H1 (cell line): ENCODE measurements around the gene IMPG2. TPM values are rescaled to one million over a fixed set of nuclear protein-coding genes. Genes with fewer than 3 reads are reported as not detected.

ENCODE experiments used
- HDAC2 ChIP-seq, 2 experiments: fragments of 300-600 bp in 1 of 2; sonication (generic) in 1 of 2; IDR thresholded peaks; 2 replicates each; pipeline ENCODE4 v1.6.1; 2011 to 2012; ENCODE audit warnings: low read depth in 2 of 2, low read length in 2 of 2, mild to moderate bottlenecking in 2 of 2, moderate library complexity in 2 of 2, borderline replicate concordance in 1 of 2, inconsistent platforms in 1 of 2
- polyA plus RNA-seq, 7 experiments: library from polyadenylated mRNA; depleted of rRNA in 3 of 7; stranded (reverse) in 5 of 7; unstranded in 2 of 7; fragments of >200 nt in 5 of 7; fragments of 200-250 nt in 2 of 7; gene quantifications; 1 replicate in 5 of 7; 2 replicates in 1 of 7; 4 replicates in 1 of 7; pipeline versions ENCODE4 v1.2.1 to v1.2.3, GENCODE V29; 2011 to 2013; ENCODE audit warnings: missing spikeins in 2 of 7, mixed read lengths in 2 of 7
- total RNA-seq: library from RNA; stranded (reverse); fragmentation: NEBNext Ultra II Directional; extraction: Animal tissue kit (Norgen Biotek cat#: 25700); gene quantifications from 2 replicates; pipeline ENCODE4 v1.2.1, GENCODE V29; 2021
- TF ChIP-seq, protein P1 (sequence below): fragments of 300-600 bp; sonication (generic); IDR thresholded peaks from 2 replicates; pipeline ENCODE4 v1.7.1; 2012; ENCODE audit warnings: low read length, moderate library complexity, mild to moderate bottlenecking, inconsistent platforms; ENCODE audit not compliant: insufficient replicate concordance

The IMPG2 gene
- total and polyA plus RNA-seq, 2 of the 8 experiments (the other 6 are each of a cell fraction or from before 2014, with no cell fraction given) = 0.03 to 0.06 TPM

DNA sequence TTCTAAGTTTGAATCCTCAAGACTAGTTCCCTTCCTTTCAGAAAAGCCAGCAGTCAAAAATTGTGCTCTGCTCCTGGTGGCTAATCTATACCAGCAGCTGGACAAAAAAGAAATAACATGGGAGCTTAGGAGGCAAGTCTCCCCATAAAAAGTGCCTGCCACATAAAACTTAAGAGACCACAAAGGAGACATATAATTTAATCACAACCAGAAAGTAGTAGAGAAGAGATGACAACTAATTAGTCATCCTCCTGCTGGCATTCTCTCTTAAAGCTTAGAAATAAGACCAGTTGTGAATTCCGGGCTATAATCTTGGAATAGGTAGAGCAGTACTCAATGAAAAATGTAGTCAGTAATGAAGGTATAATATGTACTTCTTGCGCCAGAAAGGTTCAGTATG is 20.2 kb upstream of the IMPG2 start (continued):
- TF ChIP-seq, protein P1, sequence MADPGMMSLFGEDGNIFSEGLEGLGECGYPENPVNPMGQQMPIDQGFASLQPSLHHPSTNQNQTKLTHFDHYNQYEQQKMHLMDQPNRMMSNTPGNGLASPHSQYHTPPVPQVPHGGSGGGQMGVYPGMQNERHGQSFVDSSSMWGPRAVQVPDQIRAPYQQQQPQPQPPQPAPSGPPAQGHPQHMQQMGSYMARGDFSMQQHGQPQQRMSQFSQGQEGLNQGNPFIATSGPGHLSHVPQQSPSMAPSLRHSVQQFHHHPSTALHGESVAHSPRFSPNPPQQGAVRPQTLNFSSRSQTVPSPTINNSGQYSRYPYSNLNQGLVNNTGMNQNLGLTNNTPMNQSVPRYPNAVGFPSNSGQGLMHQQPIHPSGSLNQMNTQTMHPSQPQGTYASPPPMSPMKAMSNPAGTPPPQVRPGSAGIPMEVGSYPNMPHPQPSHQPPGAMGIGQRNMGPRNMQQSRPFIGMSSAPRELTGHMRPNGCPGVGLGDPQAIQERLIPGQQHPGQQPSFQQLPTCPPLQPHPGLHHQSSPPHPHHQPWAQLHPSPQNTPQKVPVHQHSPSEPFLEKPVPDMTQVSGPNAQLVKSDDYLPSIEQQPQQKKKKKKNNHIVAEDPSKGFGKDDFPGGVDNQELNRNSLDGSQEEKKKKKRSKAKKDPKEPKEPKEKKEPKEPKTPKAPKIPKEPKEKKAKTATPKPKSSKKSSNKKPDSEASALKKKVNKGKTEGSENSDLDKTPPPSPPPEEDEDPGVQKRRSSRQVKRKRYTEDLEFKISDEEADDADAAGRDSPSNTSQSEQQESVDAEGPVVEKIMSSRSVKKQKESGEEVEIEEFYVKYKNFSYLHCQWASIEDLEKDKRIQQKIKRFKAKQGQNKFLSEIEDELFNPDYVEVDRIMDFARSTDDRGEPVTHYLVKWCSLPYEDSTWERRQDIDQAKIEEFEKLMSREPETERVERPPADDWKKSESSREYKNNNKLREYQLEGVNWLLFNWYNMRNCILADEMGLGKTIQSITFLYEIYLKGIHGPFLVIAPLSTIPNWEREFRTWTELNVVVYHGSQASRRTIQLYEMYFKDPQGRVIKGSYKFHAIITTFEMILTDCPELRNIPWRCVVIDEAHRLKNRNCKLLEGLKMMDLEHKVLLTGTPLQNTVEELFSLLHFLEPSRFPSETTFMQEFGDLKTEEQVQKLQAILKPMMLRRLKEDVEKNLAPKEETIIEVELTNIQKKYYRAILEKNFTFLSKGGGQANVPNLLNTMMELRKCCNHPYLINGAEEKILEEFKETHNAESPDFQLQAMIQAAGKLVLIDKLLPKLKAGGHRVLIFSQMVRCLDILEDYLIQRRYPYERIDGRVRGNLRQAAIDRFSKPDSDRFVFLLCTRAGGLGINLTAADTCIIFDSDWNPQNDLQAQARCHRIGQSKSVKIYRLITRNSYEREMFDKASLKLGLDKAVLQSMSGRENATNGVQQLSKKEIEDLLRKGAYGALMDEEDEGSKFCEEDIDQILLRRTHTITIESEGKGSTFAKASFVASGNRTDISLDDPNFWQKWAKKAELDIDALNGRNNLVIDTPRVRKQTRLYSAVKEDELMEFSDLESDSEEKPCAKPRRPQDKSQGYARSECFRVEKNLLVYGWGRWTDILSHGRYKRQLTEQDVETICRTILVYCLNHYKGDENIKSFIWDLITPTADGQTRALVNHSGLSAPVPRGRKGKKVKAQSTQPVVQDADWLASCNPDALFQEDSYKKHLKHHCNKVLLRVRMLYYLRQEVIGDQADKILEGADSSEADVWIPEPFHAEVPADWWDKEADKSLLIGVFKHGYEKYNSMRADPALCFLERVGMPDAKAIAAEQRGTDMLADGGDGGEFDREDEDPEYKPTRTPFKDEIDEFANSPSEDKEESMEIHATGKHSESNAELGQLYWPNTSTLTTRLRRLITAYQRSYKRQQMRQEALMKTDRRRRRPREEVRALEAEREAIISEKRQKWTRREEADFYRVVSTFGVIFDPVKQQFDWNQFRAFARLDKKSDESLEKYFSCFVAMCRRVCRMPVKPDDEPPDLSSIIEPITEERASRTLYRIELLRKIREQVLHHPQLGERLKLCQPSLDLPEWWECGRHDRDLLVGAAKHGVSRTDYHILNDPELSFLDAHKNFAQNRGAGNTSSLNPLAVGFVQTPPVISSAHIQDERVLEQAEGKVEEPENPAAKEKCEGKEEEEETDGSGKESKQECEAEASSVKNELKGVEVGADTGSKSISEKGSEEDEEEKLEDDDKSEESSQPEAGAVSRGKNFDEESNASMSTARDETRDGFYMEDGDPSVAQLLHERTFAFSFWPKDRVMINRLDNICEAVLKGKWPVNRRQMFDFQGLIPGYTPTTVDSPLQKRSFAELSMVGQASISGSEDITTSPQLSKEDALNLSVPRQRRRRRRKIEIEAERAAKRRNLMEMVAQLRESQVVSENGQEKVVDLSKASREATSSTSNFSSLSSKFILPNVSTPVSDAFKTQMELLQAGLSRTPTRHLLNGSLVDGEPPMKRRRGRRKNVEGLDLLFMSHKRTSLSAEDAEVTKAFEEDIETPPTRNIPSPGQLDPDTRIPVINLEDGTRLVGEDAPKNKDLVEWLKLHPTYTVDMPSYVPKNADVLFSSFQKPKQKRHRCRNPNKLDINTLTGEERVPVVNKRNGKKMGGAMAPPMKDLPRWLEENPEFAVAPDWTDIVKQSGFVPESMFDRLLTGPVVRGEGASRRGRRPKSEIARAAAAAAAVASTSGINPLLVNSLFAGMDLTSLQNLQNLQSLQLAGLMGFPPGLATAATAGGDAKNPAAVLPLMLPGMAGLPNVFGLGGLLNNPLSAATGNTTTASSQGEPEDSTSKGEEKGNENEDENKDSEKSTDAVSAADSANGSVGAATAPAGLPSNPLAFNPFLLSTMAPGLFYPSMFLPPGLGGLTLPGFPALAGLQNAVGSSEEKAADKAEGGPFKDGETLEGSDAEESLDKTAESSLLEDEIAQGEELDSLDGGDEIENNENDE = no peak
- TF ChIP-seq HDAC2 (IDR thresholded peaks at IDR 0.05; ENCODE audit: borderline replicate concordance in 1 of 2, low read depth in 2 of 2, low read length in 2 of 2) = no peak
